CD14-positive monocyte (primary cell): ENCODE results near the gene TRPM8. TPM values are rescaled to one million over a fixed set of nuclear protein-coding genes. Genes with fewer than 3 reads are reported as not detected.

Source experiments
- DNase-seq, 3 donors: peaks; one replicate each; pipeline ENCODE4 v3.0.0-alpha.2; 2011 to 2022
- H2AFZ ChIP-seq: 2 replicates; pipeline ENCODE4 v1.6.0; 2012; ENCODE audit warnings: mild to moderate bottlenecking, low read depth, low read length, inconsistent platforms; ENCODE audit not compliant: insufficient read depth, poor library complexity, severe bottlenecking
- H3K27ac ChIP-seq, 2 donors: 1 replicate in 1 of 2; 2 replicates in 1 of 2; pipeline ENCODE4 v1.5.1; 2012 to 2013; ENCODE audit warnings: low read length in 2 of 2, control low read depth in 1 of 2, inconsistent platforms in 1 of 2, low read depth in 1 of 2, mild to moderate bottlenecking in 1 of 2
- H3K27me3 ChIP-seq, 2 donors: one replicate each; pipeline versions ENCODE4 v1.6.0 to v1.6.1; 2011 to 2013; ENCODE audit warnings: low read length in 2 of 2; ENCODE audit not compliant: control insufficient read depth in 2 of 2, insufficient read depth in 2 of 2
- H3K36me3 ChIP-seq, 2 donors: replicated peaks in 1 of 2; 1 replicate in 1 of 2; 2 replicates in 1 of 2; pipeline versions ENCODE4 v1.5.1 to v1.6.1; 2012 to 2013; ENCODE audit warnings: low read length in 2 of 2, control low read depth in 1 of 2, inconsistent platforms in 1 of 2, mild to moderate bottlenecking in 1 of 2; ENCODE audit not compliant: insufficient read depth in 2 of 2, control insufficient read depth in 1 of 2
- H3K4me1 ChIP-seq, 2 donors: 1 replicate in 1 of 2; 2 replicates in 1 of 2; pipeline versions ENCODE4 v1.5.1 to v1.6.1; 2012 to 2013; ENCODE audit warnings: low read length in 2 of 2, control low read depth in 1 of 2, inconsistent platforms in 1 of 2, mild to moderate bottlenecking in 1 of 2, moderate library complexity in 1 of 2; ENCODE audit not compliant: insufficient read depth in 2 of 2, control insufficient read depth in 1 of 2
- H3K4me2 ChIP-seq: replicated peaks from 2 replicates; pipeline ENCODE3; 2012; ENCODE audit warnings: low read length, moderate library complexity, mild to moderate bottlenecking; ENCODE audit not compliant: poor library complexity, severe bottlenecking; ENCODE audit errors: extremely low read depth
- H3K4me3 ChIP-seq, 3 experiments: fragments of 200-600 bp in 1 of 3; sonication (generic) in 1 of 3; replicated peaks in 1 of 3; 1 replicate in 2 of 3; 2 replicates in 1 of 3; pipeline ENCODE4 v1.5.1; 2011 to 2013; ENCODE audit warnings: low read length in 3 of 3, mild to moderate bottlenecking in 3 of 3, control low read depth in 2 of 3, low read depth in 2 of 3, inconsistent platforms in 1 of 3, moderate library complexity in 1 of 3
- H3K79me2 ChIP-seq: 2 replicates; pipeline ENCODE4 v1.6.0; 2012; ENCODE audit warnings: mild to moderate bottlenecking, control low read depth, inconsistent platforms, low read length, moderate library complexity; ENCODE audit not compliant: insufficient read depth
- H3K9ac ChIP-seq: 2 replicates; pipeline ENCODE4 v1.6.0; 2017; ENCODE audit warnings: low read length, mild to moderate bottlenecking; ENCODE audit not compliant: insufficient read depth, poor library complexity, severe bottlenecking
- H3K9me3 ChIP-seq, 2 donors: replicated peaks in 1 of 2; 1 replicate in 1 of 2; 2 replicates in 1 of 2; pipeline versions ENCODE4 v1.5.1 to v1.6.1; 2012 to 2013; ENCODE audit warnings: low read length in 2 of 2, control low read depth in 1 of 2; ENCODE audit not compliant: control insufficient read depth in 1 of 2, insufficient read depth in 1 of 2
- H4K20me1 ChIP-seq: 2 replicates; pipeline ENCODE4 v1.6.0; 2012; ENCODE audit warnings: mild to moderate bottlenecking, low read length, control low read depth, moderate library complexity; ENCODE audit not compliant: insufficient read depth
- H3K27ac Mint-ChIP-seq, 7 donors: one replicate each; pipeline ENCODE4 v1.8.0; 2020; ENCODE audit warnings: mild to moderate bottlenecking in 7 of 7, mixed read lengths in 7 of 7, moderate library complexity in 6 of 7, inconsistent platforms in 2 of 7
- H3K27me3 Mint-ChIP-seq, 3 donors: one replicate each; pipeline ENCODE4 v1.8.0; 2021 to 2022; ENCODE audit warnings: low read depth in 3 of 3, mild to moderate bottlenecking in 3 of 3, mixed read lengths in 3 of 3, moderate library complexity in 3 of 3, inconsistent platforms in 1 of 3
- H3K36me3 Mint-ChIP-seq, 2 donors: one replicate each; pipeline ENCODE4 v1.8.0; 2020; ENCODE audit warnings: mixed read lengths in 2 of 2, inconsistent platforms in 1 of 2, mild to moderate bottlenecking in 1 of 2
- H3K4me1 Mint-ChIP-seq: one replicate; pipeline ENCODE4 v1.8.0; 2020; ENCODE audit warnings: mild to moderate bottlenecking, mixed read lengths
- H3K4me3 Mint-ChIP-seq, 2 donors: one replicate each; pipeline ENCODE4 v1.8.0; 2020; ENCODE audit warnings: mild to moderate bottlenecking in 2 of 2, mixed read lengths in 2 of 2, moderate library complexity in 1 of 2
- H3K9me3 Mint-ChIP-seq, 7 donors: one replicate each; pipeline ENCODE4 v1.8.0; 2020 to 2022; ENCODE audit warnings: mixed read lengths in 7 of 7, mild to moderate bottlenecking in 6 of 7, moderate library complexity in 6 of 7, inconsistent platforms in 2 of 7
- WGBS: methylation state at CpG from one replicate; pipeline ENCODE4 v1.1.5; 2013; ENCODE audit warnings: missing lambda C conversion rate; ENCODE audit not compliant: insufficient coverage; 5-methylcytosine and 5-hydroxymethylcytosine counted together
- intact Hi-C, 2 donors: fragments of 100-400 bp; cut with micrococcal nuclease; formaldehyde crosslinking; loops; one replicate each; pipeline versions ENCODE4 v1.15.0 to v1.15.1; 2023
- polyA plus RNA-seq, 3 donors: library from polyadenylated mRNA; depleted of rRNA in 1 of 3; unstranded in 2 of 3; stranded (reverse) in 1 of 3; fragments of 300-500 nt in 2 of 3; fragments of >200 nt in 1 of 3; fragmentation: Illumina TruSeq in 2 of 3; gene quantifications; 1 replicate in 2 of 3; 2 replicates in 1 of 3; pipeline ENCODE4 v1.2.3, GENCODE V29; 2012 to 2021
- TF ChIP-seq, protein P1 (sequence below): fragments of 200-600 bp; IDR thresholded peaks from one replicate; pipeline ENCODE4 v1.8.0; 2022; ENCODE audit warnings: antibody characterized with exemption, mild to moderate bottlenecking

TRPM8 gene
- polyA plus RNA-seq, 3 donors, result not detected

DNA sequence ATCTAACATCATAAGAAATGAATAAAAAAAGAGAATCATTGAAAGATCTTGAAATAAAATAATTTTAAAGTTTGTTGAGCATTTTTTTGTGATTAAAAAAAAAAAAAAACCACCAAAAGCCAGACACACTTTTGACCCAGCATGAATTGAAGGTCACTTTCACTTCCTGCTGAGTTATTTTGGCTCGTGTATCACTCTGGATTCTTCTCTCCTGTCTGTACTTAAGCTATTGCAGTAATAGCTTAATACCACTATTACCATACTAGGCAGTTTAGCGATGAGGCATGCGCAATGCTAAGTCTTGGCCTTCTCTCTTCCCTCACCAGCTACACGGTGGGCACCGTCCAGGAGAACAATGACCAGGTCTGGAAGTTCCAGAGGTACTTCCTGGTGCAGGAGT lies 78.8 kb downstream of the TRPM8 start:
- H2AFZ ChIP-seq, result no peak overlapping the region
- Mint-ChIP-seq H3K36me3 (no peaks in the 10 kb centered on the region), H3K4me3 (no peak overlapping the region), H3K4me1 (no peaks in the 10 kb centered on the region), H3K27ac (no peak overlapping the region), H3K27me3 (peaks cover 2 to 5% (median 4%) of the 10 kb centered on the region in 3 donors), H3K9me3 (peaks cover 0 to 1% (median 0%) of the 10 kb centered on the region in 7 donors)
- H3K4me2 ChIP-seq, result no peak overlapping the region
- 61% methylated on average over 5 of the region's 5 CpGs for WGBS
- no peaks in the 10 kb centered on the region for H4K20me1 ChIP-seq
- no peak overlapping the region for H3K27ac ChIP-seq
- H3K79me2 ChIP-seq, result no peaks in the 10 kb centered on the region
- H3K9ac ChIP-seq, result no peak overlapping the region
- H3K4me1 ChIP-seq, result no peaks in the 10 kb centered on the region
- no peak overlapping the region for H3K4me3 ChIP-seq
- no peaks in the 10 kb centered on the region for H3K27me3 ChIP-seq
- TF ChIP-seq, protein P1, sequence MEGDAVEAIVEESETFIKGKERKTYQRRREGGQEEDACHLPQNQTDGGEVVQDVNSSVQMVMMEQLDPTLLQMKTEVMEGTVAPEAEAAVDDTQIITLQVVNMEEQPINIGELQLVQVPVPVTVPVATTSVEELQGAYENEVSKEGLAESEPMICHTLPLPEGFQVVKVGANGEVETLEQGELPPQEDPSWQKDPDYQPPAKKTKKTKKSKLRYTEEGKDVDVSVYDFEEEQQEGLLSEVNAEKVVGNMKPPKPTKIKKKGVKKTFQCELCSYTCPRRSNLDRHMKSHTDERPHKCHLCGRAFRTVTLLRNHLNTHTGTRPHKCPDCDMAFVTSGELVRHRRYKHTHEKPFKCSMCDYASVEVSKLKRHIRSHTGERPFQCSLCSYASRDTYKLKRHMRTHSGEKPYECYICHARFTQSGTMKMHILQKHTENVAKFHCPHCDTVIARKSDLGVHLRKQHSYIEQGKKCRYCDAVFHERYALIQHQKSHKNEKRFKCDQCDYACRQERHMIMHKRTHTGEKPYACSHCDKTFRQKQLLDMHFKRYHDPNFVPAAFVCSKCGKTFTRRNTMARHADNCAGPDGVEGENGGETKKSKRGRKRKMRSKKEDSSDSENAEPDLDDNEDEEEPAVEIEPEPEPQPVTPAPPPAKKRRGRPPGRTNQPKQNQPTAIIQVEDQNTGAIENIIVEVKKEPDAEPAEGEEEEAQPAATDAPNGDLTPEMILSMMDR, result no peak
- H3K36me3 ChIP-seq, result no peaks in the 10 kb centered on the region
- H3K9me3 ChIP-seq, result no peaks in the 10 kb centered on the region
- intact Hi-C loops, result no loop called here
- no peak for DNase-seq

DNA sequence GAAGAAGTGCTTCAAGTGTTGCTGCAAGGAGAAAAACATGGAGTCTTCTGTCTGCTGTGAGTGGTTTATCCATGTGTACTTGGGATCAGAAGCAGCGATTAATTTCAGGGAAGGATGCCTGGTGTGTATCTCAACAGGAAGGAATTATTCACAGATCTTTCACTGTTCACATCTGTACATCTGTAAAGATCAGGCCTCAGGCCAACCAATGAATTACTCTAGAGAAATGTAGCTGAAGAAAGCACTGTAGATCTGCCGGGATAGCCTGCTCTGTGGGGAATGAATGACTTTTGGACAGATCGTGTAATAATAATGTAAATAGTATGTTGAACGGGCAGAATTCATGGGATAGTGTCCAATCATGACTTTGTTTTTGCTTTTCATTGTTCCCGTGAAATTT lies 79.3 kb downstream of the TRPM8 start:
- no peaks in the 10 kb centered on the region for H3K4me1 ChIP-seq
- H4K20me1 ChIP-seq, result no peaks in the 10 kb centered on the region
- H3K27me3 Mint-ChIP-seq, result peaks cover 0 to 5% (median 2%) of the 10 kb centered on the region in 3 donors
- H3K36me3 ChIP-seq, result no peaks in the 10 kb centered on the region
- no peak overlapping the region for H3K4me3 ChIP-seq
- H3K79me2 ChIP-seq, result no peaks in the 10 kb centered on the region
- no peak overlapping the region for H3K9ac ChIP-seq
- H3K4me3 Mint-ChIP-seq, result no peak overlapping the region
- H3K27ac ChIP-seq, result no peak overlapping the region
- no peak overlapping the region for H2AFZ ChIP-seq
- no peak overlapping the region for H3K4me2 ChIP-seq
- WGBS, result no CpG with 5 or more reads among the region's 5 CpGs
- TF ChIP-seq, protein P1, result no peak
- no peaks in the 10 kb centered on the region for H3K9me3 ChIP-seq
- H3K27me3 ChIP-seq, result no peaks in the 10 kb centered on the region
- H3K27ac Mint-ChIP-seq, result no peak overlapping the region
- DNase-seq, result no peak
- peaks cover 0 to 1% (median 0%) of the 10 kb centered on the region in 7 donors for H3K9me3 Mint-ChIP-seq
- H3K36me3 Mint-ChIP-seq, result no peaks in the 10 kb centered on the region
- intact Hi-C loops, result no loop called here
- H3K4me1 Mint-ChIP-seq, result no peaks in the 10 kb centered on the region
